ENCODE data around the gene AK6. TPM values are rescaled to one million over a fixed set of nuclear protein-coding genes. Genes with fewer than 3 reads are reported as not detected.

AK6 gene
- 59.2 TPM for polyA plus RNA-seq (2012; ENCODE audit: insufficient read length, low read depth)

GRCh38 chr5:69369340-69370121, at the start of gene AK6, which contains the start of the genes RAD17 and TAF9:
TSS of gene AK6 (minus strand) at chr5:69369520. CDS start at chr5:69369490, 30 bp downstream.
TSS of gene RAD17 (plus strand) at chr5:69369818. CDS start at chr5:69372209, 2,391 bp downstream.
TSS of gene TAF9 (minus strand) at chr5:69369520. CDS start at chr5:69365737, 3,783 bp downstream.
- TF ChIP-seq POLR2AphosphoS5 (IDR thresholded peaks at IDR 0.05; ENCODE audit: low read depth, low read length) (peak; percentile 92), SIN3A (IDR thresholded peaks at IDR 0.05; ENCODE audit: borderline replicate concordance, insufficient read depth, low read length) (0 out of 2 replicates have a peak, but pooled peaks have one; percentile 21), FOXP2 (optimal IDR thresholded peaks at IDR 0.05; ENCODE audit: borderline replicate concordance, extremely low read depth, extremely low read length, insufficient read depth) (peak; percentile 47), TAF1 (IDR thresholded peaks at IDR 0.05; ENCODE audit: borderline replicate concordance, insufficient read depth, low read length) (0 out of 2 replicates have a peak, but pooled peaks have one; percentile 33)
- TF ChIP-seq, protein P1, sequence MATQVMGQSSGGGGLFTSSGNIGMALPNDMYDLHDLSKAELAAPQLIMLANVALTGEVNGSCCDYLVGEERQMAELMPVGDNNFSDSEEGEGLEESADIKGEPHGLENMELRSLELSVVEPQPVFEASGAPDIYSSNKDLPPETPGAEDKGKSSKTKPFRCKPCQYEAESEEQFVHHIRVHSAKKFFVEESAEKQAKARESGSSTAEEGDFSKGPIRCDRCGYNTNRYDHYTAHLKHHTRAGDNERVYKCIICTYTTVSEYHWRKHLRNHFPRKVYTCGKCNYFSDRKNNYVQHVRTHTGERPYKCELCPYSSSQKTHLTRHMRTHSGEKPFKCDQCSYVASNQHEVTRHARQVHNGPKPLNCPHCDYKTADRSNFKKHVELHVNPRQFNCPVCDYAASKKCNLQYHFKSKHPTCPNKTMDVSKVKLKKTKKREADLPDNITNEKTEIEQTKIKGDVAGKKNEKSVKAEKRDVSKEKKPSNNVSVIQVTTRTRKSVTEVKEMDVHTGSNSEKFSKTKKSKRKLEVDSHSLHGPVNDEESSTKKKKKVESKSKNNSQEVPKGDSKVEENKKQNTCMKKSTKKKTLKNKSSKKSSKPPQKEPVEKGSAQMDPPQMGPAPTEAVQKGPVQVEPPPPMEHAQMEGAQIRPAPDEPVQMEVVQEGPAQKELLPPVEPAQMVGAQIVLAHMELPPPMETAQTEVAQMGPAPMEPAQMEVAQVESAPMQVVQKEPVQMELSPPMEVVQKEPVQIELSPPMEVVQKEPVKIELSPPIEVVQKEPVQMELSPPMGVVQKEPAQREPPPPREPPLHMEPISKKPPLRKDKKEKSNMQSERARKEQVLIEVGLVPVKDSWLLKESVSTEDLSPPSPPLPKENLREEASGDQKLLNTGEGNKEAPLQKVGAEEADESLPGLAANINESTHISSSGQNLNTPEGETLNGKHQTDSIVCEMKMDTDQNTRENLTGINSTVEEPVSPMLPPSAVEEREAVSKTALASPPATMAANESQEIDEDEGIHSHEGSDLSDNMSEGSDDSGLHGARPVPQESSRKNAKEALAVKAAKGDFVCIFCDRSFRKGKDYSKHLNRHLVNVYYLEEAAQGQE (IDR thresholded peaks at IDR 0.05; ENCODE audit: insufficient read depth in 1 of 2, low read depth in 2 of 2, low read length in 2 of 2) = no peak

GRCh38 chr5:69418554-69418953, 49.2 kb upstream of the AK6 start:
- TF ChIP-seq FOXP2 (optimal IDR thresholded peaks at IDR 0.05; ENCODE audit: borderline replicate concordance, extremely low read depth, extremely low read length, insufficient read depth) (no peak), POLR2AphosphoS5 (IDR thresholded peaks at IDR 0.05; ENCODE audit: low read depth, low read length) (no peak), SIN3A (IDR thresholded peaks at IDR 0.05; ENCODE audit: borderline replicate concordance, insufficient read depth, low read length) (no peak), TAF1 (IDR thresholded peaks at IDR 0.05; ENCODE audit: borderline replicate concordance, insufficient read depth, low read length) (no peak)
- TF ChIP-seq, protein P1 (IDR thresholded peaks at IDR 0.05; ENCODE audit: insufficient read depth in 1 of 2, low read depth in 2 of 2, low read length in 2 of 2) = no peak

GRCh38 chr5:69416699-69417098, 47.4 kb upstream of the AK6 start:
- TF ChIP-seq TAF1 (IDR thresholded peaks at IDR 0.05; ENCODE audit: borderline replicate concordance, insufficient read depth, low read length) = no peak
- no peak for TF ChIP-seq SIN3A (IDR thresholded peaks at IDR 0.05; ENCODE audit: borderline replicate concordance, insufficient read depth, low read length)
- TF ChIP-seq, protein P1 (IDR thresholded peaks at IDR 0.05; ENCODE audit: insufficient read depth in 1 of 2, low read depth in 2 of 2, low read length in 2 of 2) = no peak
- no peak for TF ChIP-seq FOXP2 (optimal IDR thresholded peaks at IDR 0.05; ENCODE audit: borderline replicate concordance, extremely low read depth, extremely low read length, insufficient read depth)
- TF ChIP-seq POLR2AphosphoS5 (IDR thresholded peaks at IDR 0.05; ENCODE audit: low read depth, low read length) = no peak

DNA sequence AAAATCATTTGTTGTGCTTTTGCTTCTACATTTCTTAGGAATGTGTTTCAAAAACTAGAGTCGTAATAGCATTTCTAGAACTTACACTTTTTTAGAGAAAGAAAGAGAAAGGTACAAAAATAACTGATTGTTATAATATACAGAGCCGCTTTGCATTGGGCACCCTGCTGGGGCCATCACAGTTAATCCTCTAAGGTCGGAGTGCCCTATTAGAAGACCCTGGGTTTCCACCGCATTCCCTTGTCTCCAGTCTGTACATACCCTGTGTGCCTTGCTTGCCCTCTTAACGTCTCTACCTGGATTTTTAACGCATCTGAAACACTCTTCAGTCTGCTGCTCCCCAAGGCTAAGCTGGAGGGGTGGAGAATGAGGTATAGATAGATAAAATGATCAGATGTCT, 46.9 kb upstream of the AK6 start:
- no peak for TF ChIP-seq POLR2AphosphoS5 (IDR thresholded peaks at IDR 0.05; ENCODE audit: low read depth, low read length)
- no peak for TF ChIP-seq FOXP2 (optimal IDR thresholded peaks at IDR 0.05; ENCODE audit: borderline replicate concordance, extremely low read depth, extremely low read length, insufficient read depth)
- no peak for TF ChIP-seq TAF1 (IDR thresholded peaks at IDR 0.05; ENCODE audit: borderline replicate concordance, insufficient read depth, low read length)
- TF ChIP-seq, protein P1 (IDR thresholded peaks at IDR 0.05; ENCODE audit: insufficient read depth in 1 of 2, low read depth in 2 of 2, low read length in 2 of 2) = no peak
- no peak for TF ChIP-seq SIN3A (IDR thresholded peaks at IDR 0.05; ENCODE audit: borderline replicate concordance, insufficient read depth, low read length)

Measured in PFSK-1 (cell line).